ENCODE measurements around the gene LONRF3.
"Not testable (repeated sequence)": the region's sequence is repeated elsewhere in the genome, so short reads cannot be mapped to it uniquely, and the experiment has no call there.

Gene LONRF3

DNA sequence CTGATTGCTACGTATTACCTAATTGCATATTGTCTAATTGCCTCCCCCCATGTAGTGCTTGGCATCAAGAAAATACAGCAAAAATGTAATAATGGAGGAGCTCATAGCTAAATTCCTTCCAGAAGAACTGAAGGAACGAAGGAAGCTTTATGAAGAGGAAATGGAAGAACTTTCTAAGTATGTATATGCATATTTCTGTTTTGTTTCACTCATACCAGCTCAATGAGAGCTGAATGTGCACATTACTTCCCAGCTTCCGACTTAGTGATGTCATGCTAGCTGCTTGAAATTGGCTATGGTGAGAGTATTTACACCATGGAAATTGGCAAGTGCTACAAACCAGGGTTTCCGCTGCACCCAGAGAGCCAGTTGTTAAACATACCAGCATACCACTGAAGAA is 34.7 kb downstream of the LONRF3 start:
- no peaks in the 10 kb centered on the region for H3K27me3 Mint-ChIP-seq (ENCODE audit: low read depth)
- no peak overlapping the region for H3K4me3 Mint-ChIP-seq
- H3K4me1 Mint-ChIP-seq = no peaks in the 10 kb centered on the region
- TF ChIP-seq, protein P1, sequence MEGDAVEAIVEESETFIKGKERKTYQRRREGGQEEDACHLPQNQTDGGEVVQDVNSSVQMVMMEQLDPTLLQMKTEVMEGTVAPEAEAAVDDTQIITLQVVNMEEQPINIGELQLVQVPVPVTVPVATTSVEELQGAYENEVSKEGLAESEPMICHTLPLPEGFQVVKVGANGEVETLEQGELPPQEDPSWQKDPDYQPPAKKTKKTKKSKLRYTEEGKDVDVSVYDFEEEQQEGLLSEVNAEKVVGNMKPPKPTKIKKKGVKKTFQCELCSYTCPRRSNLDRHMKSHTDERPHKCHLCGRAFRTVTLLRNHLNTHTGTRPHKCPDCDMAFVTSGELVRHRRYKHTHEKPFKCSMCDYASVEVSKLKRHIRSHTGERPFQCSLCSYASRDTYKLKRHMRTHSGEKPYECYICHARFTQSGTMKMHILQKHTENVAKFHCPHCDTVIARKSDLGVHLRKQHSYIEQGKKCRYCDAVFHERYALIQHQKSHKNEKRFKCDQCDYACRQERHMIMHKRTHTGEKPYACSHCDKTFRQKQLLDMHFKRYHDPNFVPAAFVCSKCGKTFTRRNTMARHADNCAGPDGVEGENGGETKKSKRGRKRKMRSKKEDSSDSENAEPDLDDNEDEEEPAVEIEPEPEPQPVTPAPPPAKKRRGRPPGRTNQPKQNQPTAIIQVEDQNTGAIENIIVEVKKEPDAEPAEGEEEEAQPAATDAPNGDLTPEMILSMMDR (IDR thresholded peaks at IDR 0.05; ENCODE audit: unreplicated experiment in 3 of 3) = no peak
- H3K36me3 Mint-ChIP-seq (ENCODE audit: low read depth) = peaks cover 14% of the 10 kb centered on the region
- H3K27ac Mint-ChIP-seq = no peak overlapping the region
- peaks cover 3% of the 10 kb centered on the region for H3K9me3 Mint-ChIP-seq

DNA sequence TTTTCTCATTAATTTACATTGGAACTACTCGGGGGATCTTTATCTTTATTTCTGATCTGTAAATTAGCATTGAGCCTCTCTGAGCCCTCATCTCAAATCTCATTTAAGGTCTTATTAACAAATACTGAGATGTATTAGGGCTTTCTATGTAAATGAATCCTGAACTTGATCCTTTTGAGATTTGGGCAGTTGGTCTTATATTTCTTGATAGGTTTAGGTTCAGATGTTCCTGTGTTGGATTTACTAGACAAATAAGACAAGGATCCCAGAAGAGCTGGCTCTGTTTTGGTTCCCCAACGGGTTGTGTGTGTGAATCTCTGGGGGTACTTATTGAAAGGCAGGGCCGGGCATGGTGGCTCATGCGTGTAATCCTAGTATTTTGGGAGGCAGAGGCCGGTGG is 36.1 kb downstream of the LONRF3 start:
- H3K4me3 Mint-ChIP-seq = no peak overlapping the region
- no peak overlapping the region for H3K27ac Mint-ChIP-seq
- no peaks in the 10 kb centered on the region for H3K4me1 Mint-ChIP-seq
- peaks cover 20% of the 10 kb centered on the region for H3K36me3 Mint-ChIP-seq (ENCODE audit: low read depth)
- TF ChIP-seq, protein P1 (IDR thresholded peaks at IDR 0.05; ENCODE audit: unreplicated experiment in 3 of 3) = no peak
- H3K27me3 Mint-ChIP-seq (ENCODE audit: low read depth) = no peaks in the 10 kb centered on the region
- peaks cover 3% of the 10 kb centered on the region for H3K9me3 Mint-ChIP-seq

DNA sequence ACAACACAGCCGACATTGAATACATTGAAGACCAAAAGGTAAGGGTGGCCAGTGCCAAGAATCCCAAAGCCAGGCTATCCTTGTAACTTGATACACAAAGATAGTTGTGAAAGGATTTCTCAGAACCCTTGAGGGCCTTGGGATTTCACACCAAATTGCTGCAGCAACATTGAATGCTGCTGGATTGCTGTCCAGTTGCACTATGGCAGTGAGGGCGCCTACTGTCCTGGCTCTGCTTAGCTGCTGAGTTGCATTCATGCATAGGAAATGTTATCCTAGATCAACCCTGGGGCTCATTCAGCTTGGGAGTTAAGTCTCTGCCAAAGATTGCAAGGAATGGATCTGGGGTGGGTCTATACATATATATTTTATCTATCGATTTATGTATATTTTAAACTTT is 38.7 kb downstream of the LONRF3 start:
- TF ChIP-seq, protein P1 (IDR thresholded peaks at IDR 0.05; ENCODE audit: unreplicated experiment in 3 of 3) = no peak
- no peak overlapping the region for H3K27ac Mint-ChIP-seq
- no peaks in the 10 kb centered on the region for H3K27me3 Mint-ChIP-seq (ENCODE audit: low read depth)
- H3K4me1 Mint-ChIP-seq = no peaks in the 10 kb centered on the region
- no peak overlapping the region for H3K4me3 Mint-ChIP-seq
- H3K9me3 Mint-ChIP-seq = peaks cover 13% of the 10 kb centered on the region
- peaks cover 44% of the 10 kb centered on the region for H3K36me3 Mint-ChIP-seq (ENCODE audit: low read depth)

DNA sequence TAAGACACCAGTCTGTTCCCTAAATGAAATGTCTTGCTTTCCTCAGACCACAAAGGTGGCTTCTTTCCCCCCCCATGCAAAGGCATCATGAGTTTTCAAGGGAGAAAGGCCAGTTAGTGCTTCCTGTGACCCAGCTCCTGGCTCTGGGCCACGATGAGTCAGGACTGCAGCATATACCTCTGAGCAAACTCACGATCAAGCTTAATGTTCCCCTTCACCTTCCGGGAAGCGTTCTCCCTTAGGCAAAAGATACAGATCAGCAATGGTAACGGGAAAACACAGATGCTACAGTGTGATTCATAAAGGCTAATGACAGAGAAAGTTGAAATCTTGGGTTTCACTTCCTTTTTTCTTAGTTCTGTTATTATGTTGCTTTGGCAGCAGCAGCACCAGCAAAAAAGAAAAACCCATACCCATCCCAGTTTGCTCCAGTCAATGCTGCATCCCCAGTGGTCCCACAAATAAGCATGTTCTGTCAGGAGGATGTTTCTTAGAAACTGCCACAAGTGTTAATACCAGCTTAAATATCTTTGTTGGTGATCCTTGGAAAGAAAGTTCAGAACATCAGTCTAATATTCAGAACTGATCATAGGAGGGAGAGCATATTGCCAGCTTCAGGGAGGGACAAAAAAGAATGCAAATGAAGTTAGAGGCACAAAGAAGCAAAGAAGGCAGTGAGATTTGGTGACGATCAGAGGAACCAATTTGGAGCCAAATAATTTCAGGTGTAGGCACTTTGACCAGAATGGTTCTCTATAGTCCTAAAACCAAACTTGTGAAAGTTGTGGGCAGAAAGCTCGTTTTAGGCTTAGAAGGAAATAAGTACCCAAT is 41.2 kb downstream of the LONRF3 start:
- Mint-ChIP-seq H3K27me3 (ENCODE audit: low read depth) (no peaks in the 10 kb centered on the region), H3K36me3 (ENCODE audit: low read depth) (peaks cover 48% of the 10 kb centered on the region), H3K27ac (no peak overlapping the region), H3K9me3 (peaks cover 15% of the 10 kb centered on the region), H3K4me3 (no peak overlapping the region), H3K4me1 (no peaks in the 10 kb centered on the region)
- TF ChIP-seq, protein P1 (IDR thresholded peaks at IDR 0.05; ENCODE audit: unreplicated experiment in 3 of 3) = no peak

DNA sequence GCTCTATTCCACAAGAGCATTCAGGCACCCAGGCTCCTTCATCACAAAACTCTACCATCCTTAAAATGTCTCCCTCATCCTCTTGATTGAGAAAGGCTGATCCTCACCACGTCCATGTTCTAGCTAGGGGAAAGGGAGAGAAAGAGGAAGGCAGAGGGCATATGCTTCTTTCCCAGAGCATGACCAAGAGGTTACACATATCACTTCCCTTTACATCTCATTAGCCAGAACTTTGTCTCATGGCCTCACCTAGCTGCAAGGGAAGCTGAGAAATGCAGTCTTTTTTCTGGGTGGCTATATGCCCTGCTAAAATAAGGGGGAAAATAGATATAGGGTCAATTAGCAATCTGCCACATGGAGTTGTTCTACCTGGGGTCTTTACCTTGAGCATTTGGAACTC is 42.7 kb downstream of the LONRF3 start:
- Mint-ChIP-seq H3K36me3 (ENCODE audit: low read depth) (peaks cover 42% of the 10 kb centered on the region), H3K9me3 (peaks cover 15% of the 10 kb centered on the region), H3K4me1 (no peaks in the 10 kb centered on the region), H3K27me3 (ENCODE audit: low read depth) (no peaks in the 10 kb centered on the region), H3K4me3 (no peak overlapping the region), H3K27ac (no peak overlapping the region)
- TF ChIP-seq, protein P1 (IDR thresholded peaks at IDR 0.05; ENCODE audit: unreplicated experiment in 3 of 3) = no peak

DNA sequence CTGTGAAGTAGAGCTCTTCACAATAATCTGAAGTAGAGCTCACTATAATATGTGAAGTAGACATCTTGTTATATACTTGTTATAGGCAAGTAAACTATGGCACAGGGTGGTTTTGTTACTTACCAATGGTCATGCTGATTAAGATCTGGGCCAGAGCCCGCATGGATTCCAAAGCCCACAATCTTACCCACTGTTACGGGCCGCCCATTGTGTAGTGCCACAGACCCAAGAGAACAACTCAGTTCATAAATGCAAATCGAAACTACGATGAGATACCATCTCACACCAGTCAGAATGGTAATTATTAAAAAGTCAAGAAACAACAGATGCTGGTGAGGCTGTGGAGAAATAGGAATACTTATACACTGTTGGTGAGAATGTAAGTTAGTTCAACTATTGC is 51.5 kb downstream of the LONRF3 start:
- no peaks in the 10 kb centered on the region for H3K4me1 Mint-ChIP-seq
- TF ChIP-seq, protein P1 (IDR thresholded peaks at IDR 0.05; ENCODE audit: unreplicated experiment in 3 of 3) = no peak
- no peaks in the 10 kb centered on the region for H3K27me3 Mint-ChIP-seq (ENCODE audit: low read depth)
- peaks cover 26% of the 10 kb centered on the region for H3K9me3 Mint-ChIP-seq
- H3K27ac Mint-ChIP-seq = no peak overlapping the region
- no peaks in the 10 kb centered on the region for H3K36me3 Mint-ChIP-seq (ENCODE audit: low read depth)
- H3K4me3 Mint-ChIP-seq = no peak overlapping the region

DNA sequence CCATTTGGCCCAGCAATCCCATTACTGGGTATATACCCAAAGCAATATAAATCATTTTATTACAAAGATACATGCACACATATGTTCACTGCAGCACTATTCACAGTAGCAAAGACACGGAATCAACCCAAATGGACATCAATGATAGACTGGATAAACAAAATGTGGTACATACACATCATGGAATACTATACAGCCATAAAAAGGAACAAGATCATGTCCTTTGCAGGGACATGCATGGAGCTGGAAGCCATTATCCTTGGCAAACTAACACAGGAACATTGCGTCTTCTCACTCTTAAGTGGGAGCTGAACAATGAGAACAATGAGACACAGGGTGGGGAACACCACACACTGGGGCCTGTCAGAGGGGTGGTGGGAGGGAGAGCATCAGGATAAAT is 51.9 kb downstream of the LONRF3 start:
- not testable (repeated sequence) for H3K27ac Mint-ChIP-seq; H3K27me3 Mint-ChIP-seq (ENCODE audit: low read depth); H3K4me1 Mint-ChIP-seq; H3K4me3 Mint-ChIP-seq; H3K36me3 Mint-ChIP-seq (ENCODE audit: low read depth)
- H3K9me3 Mint-ChIP-seq = peaks cover 26% of the 10 kb centered on the region

DNA sequence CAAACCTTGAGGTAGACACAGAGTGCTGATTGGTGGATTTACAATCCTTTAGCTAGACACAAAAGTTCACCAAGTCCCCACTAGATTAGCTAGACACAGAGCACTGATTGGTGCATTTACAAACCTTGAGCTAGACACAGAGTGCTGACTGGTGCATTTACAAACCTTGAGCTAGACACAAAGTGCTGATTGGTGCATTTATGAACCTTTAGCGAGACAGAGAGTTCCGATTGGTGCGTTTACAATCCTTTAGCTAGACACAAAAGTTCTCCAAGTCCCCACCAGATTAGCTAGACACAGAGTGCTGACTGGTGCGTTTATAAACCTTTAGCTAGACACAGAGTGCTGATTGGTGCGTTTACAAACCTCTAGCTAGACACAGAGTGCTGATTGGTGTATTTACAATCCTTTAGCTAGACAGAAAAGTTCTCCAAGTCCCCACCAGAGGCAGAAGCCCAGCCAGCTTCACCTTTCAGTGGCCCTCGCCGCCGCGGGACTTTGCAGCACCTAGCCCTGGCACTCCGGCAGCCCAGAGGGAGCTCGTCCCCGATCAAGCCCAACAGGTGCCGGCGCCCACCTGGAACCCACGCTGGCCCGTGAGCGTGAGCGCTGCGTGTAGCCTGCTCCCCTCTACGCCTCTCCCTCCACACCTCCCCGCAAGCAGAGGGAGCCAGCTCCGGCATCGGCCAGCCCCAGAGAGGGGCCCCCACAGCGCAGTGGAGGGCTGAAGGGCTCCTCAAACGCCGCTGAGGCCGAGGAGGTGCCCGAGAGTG is 53.7 kb downstream of the LONRF3 start:
- H3K27ac Mint-ChIP-seq; H3K27me3 Mint-ChIP-seq (ENCODE audit: low read depth); H3K4me3 Mint-ChIP-seq; H3K4me1 Mint-ChIP-seq; H3K36me3 Mint-ChIP-seq (ENCODE audit: low read depth): not testable (repeated sequence)
- H3K9me3 Mint-ChIP-seq = peaks cover 37% of the 10 kb centered on the region

All from nephron (organoid).